HT1080 (cell line): ENCODE results near the gene PYGB. TPM values are rescaled to one million over a fixed set of nuclear protein-coding genes. Genes with fewer than 3 reads are reported as not detected.

Experiments
- DNase-seq: peaks from one replicate; pipeline ENCODE4 v3.0.0-alpha.2; 2015; ENCODE audit warnings: low read depth
- total RNA-seq: library from RNA; depleted of rRNA; stranded (reverse); fragments of >200 nt; shearing (Covaris generic); gene quantifications from 2 replicates; pipeline ENCODE4 v1.2.3, GENCODE V29; 2014

Gene PYGB
- total RNA-seq, 1 experiment from 2014 or later, result 121 TPM

DNA sequence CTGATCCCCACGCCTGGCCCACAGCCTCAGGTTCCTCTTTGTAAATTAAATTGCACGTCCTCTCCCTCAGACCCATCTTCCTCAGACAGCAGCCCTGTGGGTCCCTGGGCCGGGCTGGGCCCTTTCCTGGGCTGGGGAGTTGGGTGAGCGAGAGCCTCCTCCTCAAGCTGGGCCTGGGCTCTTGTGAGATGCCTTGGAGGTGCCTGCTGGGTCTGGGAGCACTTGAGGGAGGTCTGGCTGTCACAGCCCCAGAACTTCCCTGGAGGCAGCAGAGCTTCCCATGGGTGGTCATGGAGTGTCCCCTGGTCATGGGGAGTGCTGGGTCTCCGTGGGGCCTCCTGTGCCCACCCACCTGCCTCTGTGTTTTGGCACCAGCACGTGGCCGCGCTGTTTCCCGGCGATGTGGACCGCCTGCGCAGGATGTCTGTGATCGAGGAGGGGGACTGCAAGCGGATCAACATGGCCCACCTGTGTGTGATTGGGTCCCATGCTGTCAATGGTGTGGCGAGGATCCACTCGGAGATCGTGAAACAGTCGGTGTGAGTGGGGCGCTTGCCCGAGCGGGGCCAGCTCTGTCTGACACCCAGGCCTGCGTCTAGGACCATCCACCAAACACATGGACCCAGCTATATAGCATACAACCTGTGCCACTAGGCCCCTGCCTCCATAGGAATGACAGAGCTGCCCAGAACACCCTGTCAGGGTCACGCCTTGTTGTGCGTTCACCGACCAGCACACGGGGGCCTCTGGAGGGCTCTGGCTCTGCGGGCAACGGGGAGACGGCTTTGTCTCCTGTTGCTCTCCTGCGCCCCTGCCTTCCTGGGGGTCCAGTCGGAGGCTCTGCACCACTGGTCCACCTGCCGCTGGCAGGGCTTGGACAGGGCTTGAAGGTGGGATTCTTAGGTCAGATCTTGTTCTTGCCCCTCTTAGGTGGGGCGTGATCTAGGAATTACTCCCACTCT lies 33.0 kb downstream of the PYGB start:
- no peak for DNase-seq

DNA sequence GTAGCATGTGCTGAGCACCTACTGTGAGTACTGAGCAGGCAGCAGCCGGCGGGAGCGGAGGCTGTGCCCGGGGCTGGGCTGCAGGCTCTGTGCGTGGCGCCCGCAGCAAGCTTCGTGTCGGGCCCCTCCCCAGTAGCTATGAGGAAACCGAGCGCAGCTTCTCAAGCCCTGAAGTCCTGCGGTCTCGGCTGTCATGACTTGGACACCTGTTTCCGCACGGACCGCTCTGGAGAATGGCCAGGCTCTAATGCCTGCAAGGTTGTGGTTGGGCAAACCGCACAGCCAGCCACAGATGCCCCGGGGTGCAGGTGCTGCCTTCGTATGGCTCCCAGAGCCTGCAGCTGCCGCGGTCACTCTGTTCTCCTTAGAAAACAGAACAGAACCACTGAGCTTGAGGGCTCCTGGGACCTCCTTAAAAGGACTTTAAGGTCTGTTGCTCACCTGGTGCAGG lies 33.7 kb downstream of the PYGB start:
- DNase-seq, result no peak

DNA sequence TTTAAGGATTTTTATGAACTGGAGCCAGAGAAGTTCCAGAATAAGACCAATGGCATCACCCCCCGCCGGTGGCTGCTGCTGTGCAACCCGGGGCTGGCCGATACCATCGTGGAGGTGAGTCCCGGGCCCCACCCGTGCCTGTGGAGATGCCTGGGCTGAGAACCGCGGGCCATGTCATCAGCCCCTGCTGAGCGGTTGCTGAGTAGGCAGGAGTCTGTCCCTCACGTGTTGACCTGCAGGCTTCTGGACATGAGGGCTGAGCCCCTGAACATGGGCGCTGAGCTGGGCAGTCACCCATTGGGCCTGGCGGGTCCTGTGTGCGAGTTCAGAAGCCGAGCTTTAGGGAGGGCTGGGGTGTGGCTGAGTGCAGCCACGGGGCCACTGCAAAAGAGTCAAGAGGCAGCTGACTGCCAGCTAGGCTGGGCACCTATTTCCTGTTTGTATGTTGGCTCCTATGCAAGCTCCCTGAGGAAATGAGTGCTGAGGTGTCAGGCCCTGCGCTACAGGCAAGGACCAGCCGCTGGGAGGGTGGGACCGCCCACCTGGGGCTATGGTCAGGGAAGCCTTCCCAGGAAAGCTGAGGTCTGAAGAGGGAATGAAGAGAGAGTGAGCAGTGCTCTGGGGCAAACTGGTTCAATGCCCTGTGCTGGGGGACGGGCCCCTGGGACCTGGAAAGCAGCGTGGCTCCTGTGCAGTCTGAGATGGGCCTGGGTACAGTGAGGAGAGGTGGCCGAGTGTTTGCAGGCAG lies 34.3 kb downstream of the PYGB start:
- DNase-seq, result no peak

DNA sequence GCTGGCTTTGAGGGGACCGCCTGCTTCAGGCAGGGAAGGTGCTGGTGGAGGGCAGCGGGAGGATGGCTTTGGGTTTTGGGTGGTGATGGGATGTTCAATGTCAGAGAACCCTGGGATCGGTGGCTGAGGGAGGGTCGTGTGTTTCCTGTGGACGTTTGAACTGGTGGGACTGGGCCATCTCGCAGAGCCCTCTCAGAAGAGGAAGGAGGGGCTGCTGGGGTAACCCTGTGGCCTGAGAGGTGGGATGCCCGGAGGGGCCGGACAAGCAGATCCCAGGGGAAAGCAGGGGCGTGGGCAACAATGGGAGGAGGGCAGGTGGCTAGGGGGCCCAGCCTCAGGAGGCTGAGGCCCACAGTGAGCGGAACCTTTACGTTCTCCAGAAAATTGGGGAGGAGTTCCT lies 34.9 kb downstream of the PYGB start:
- no peak for DNase-seq

DNA sequence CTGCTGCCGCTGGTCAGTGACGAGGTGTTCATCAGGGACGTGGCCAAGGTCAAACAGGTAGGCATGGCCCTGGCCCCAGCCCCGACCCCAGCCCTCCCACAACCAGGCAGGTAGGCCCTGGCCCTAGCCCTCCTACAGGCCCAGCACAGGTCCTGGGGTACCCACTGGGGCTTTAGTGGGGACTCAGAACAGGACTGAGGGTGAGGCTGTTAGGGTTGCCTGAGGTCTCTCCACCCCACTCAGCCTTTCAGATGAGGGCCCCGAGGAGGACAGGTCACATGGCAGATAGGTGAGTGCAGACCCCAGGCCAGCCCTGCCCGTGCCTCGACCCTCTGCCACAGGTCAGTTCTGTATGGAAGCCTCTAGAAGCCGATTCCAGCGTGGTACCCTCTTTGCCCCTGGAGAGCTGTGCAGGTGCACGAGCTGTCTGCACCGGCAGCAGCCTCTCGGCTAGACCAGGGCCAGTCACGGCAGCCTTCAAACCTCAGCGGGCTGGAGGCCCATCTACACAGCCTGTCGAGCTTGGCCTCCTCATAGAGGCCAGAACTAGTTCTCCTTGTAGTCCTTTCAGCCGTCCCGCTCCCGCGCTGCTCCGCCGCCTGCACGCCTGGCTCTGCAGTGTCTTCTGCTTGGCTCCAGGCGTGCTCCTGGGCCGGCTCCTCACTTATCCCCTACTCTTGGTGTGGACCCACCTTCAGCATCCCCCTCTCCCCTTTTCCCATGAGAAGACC lies 35.5 kb downstream of the PYGB start:
- DNase-seq, result no peak

DNA sequence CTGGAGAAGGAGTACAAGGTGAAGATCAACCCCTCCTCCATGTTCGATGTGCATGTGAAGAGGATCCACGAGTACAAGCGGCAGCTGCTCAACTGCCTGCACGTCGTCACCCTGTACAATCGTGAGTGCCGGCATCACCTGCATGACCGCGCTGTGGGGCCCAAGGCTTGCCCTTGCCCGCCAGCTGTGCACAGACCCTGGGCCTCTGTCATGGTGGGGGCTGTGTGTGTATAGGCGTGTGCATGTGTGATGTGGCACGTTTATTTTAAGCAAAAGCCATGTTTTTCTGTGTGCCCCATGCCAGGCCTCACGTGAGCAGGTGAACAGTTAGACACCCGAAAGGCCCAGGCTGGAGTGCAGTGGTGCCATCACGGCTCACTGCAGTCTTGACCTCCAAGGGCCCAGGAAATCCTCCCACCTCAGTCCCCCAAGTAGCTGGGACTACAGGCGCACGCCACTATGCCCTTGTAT lies 36.3 kb downstream of the PYGB start:
- DNase-seq, result no peak

DNA sequence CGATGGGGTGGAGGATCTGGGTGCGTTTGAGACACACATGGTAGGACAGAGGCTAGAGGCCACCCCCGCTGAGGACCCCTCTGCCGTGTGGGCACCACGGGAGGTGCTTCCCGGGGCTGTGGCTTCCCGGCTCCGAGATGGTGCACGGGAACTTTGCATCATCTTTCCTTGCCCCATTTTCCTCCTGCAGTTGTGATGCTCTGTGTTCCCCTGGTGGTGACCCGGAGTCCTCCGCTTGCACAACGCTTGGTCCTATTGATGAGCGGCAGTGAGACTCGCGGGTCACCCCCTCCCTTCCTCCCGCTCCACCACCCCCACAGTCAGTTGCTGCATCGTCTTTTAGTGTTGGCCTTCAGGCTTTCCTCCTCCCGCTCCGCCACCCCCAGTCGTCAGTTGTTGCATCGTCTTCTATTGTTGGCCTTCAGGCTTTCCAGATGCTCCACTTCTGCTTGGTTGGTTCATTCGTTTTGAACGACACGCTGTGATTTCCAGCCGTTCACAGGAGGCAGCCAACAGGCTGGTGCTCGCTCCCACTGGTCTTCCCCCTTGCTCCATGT lies 37.3 kb downstream of the PYGB start:
- DNase-seq, result no peak

DNA sequence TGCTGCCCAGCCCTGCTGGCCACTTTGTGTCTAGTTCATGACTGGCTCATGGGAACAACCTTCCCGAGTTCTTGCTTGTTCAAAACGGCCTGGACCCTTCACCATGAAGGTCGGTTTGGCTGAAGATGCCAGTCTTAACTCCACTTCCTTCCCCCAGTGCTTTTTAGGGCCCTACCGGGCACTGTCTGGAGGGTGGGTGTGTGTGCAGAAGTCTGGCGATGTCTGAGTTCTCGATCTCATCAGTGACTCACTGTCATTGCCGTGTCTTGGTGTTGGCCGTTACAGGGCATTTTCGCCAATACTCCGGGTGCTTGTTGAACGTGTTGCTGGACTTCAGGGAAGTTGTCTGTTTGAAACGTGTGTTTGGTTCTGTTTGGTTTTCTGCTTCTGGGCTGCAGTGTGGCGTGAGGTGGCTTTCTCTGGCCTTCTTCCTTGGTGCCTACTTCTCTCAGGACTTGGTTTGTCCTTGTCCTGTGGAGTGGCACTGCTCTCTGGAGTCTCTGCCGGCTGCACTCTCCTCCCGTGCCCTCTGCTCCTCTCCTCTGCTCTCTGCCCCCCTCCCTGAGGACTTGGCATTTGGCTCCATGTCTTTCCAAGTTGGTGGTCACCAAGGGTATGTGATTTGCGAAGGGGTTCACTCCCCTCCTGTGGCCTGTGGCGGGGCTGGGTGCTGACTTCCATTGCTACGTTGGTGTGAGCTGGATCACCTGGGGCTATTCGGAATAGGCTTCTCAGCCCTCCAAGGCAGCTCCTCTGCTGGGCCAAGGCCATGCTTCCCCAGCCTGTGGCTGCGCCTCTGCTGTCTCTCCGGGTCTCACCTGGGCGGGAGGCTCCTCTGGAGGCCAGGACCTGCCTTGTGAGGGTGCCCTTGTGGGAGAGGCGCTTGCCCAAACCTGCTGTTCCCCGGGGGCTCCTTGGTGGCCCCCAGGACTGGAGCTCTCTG lies 38.2 kb downstream of the PYGB start:
- DNase-seq, result no peak

DNA sequence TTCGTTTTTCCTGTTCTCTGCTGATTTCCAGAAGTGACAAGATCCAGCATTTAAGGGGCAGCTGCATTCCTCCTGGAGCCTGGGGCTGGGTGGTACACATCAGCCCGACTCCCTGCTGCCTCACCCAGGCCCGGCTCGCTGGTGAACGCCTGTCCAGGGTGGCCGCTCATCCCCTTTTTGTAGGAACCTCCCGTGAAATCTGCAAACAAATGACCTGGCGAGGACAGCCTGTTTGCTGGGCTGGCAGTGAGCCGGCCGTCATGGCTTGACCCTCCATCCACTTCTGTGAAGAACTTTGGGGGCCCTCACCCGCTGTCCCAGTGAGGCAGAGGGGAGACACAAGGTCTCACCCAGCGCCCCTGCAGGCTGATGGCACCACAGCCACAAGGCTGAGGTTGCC lies 39.0 kb downstream of the PYGB start:
- DNase-seq, result no peak

GRCh38 chr20:25287631-25288290 lies 39.9 kb downstream of the PYGB start:
- DNase-seq, result no peak

DNA sequence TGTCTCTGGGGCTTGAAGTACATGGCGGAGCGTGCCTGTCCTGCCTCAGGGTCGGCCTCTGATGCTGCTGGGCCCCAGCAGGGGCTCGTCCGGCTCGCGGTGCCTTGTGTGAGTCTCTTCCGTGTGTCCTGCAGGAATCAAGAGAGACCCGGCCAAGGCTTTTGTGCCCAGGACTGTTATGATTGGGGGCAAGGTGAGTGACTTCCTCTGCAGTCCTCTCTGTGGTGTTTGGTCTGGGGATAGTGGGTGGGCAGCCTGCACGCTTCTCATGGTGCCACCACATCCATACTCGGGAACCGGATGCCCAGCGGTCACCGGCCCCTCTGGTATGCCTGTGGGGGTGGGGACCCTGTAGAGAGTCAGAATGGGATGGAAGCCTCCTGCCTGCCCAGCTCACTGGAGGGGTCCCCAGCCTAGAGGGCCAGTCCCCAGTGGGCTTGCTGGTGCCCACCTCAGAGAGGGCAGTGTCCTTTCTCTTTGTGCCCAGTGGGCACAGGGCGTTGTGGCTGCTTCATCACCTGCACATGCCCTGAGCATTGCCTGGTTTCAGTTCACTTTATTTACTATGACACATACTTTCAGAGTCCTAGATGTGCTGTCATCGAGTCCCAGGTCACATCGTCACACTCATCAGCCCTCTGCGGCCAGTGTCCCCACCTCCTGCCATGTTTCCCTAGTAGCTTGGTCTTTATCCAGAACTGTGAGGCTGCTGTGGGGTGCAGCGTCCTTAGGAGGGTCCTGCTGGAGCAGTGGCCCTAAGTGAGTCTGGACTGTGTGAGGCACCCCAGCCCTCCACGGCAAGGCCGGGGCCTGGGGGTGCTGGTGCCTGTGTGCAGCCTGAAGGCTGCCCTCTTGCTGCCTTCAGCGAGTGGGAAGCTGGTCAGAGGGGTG lies 40.7 kb downstream of the PYGB start:
- no peak for DNase-seq

DNA sequence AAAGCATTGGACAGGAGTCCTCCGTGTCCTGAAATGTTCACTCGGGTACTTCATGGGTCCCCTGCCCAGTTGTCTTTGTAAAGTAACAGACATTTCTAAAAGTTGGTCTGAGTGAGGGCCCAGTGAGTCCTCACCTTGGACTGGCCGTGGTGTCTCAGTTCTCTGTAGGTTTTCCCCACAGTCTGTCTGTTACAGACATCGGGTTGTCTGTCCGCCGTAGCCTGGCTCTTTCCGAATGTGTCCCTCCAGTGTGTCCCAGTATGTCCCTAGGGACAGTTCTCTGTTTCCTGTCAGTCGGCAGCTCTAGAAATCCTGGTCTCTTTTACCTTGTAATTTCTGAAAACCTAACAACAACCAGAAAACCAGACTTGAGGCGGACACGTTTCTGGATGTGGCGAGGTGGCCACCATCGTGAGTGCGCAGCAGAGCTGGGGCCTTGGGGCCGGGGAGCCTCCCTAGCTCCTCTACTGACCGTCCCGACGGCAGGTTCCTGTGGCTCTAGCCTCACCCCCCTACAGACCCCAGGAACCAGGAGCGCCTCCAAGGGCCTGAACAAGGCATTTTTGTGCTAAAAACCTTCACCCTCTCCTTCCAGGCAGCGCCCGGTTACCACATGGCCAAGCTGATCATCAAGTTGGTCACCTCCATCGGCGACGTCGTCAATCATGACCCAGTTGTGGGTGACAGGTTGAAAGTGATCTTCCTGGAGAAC lies 42.2 kb downstream of the PYGB start:
- DNase-seq, result no peak

GRCh38 chr20:25290646-25291431 lies 43.0 kb downstream of the PYGB start:
- no peak for DNase-seq

- no peak for DNase-seq
Measured at GRCh38 chr20:25291432-25292133, 43.7 kb downstream of the PYGB start.

GRCh38 chr20:25292176-25292891 lies 44.4 kb downstream of the PYGB start:
- no peak for DNase-seq

- no peak for DNase-seq
Measured at GRCh38 chr20:25293507-25293906, 45.6 kb downstream of the PYGB start.
